Lung microvascular endothelial cell (primary cell): ENCODE data around the gene ZFP36. TPM values are rescaled to one million over a fixed set of nuclear protein-coding genes. Genes with fewer than 3 reads are reported as not detected.
"Not testable (repeated sequence)": the region's sequence is repeated elsewhere in the genome, so short reads cannot be mapped to it uniquely, and the experiment has no call there.

Experiments
- DNase-seq, 2 donors: peaks; one replicate each; pipeline versions ENCODE4 v3.0.0 to v3.0.0-alpha.2; 2010; ENCODE audit warnings: low read depth in 2 of 2
- total RNA-seq: library from RNA; depleted of rRNA; stranded (reverse); fragments of >200 nt; gene quantifications from 2 replicates; pipeline ENCODE4 v1.2.1, GENCODE V29; 2014

ZFP36 gene, protein sequence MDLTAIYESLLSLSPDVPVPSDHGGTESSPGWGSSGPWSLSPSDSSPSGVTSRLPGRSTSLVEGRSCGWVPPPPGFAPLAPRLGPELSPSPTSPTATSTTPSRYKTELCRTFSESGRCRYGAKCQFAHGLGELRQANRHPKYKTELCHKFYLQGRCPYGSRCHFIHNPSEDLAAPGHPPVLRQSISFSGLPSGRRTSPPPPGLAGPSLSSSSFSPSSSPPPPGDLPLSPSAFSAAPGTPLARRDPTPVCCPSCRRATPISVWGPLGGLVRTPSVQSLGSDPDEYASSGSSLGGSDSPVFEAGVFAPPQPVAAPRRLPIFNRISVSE
- 0.44 and 4.0 TPM in 2 replicates for total RNA-seq

DNA sequence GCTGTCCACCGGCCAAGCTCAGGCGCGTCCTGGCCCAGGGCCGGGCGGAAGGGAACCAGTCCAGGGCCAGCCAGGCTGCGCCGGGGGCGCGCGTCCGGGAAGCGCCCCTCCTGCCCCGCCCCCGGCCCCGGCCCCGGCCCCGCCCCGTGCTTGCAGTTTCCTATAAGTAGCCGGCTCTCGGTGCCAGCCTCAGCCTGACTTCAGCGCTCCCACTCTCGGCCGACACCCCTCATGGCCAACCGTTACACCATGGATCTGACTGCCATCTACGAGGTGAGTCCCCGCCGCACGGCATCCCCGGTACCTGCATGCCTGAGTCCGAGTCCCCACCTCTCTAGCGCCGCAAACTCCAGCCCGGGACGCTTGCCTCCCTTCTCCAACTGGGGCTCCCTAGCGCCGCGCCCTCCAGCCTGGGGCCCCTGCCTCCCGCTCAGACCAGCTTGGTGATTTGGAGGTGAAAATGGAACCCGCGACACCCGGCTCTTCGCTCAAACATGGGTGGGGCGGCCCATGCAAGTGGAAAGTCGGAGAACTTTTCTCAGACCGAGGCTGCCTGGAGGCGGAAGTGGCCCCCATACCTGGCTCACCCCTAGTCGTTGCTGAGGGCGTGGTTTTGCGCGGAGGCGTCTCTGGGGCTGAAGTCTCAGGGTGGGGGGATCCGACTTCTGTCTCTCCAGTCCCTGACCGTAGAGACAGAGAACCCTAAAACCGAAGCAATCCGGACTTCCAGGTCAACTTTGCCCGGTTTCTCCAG is at the start of gene ZFP36:
TSS of gene ZFP36 (plus strand) at position 192 of the 754 bp plus-strand sequence. CDS start at position 250, 58 bp downstream.
- peak; percentile 84 to 94 for DNase-seq

DNA sequence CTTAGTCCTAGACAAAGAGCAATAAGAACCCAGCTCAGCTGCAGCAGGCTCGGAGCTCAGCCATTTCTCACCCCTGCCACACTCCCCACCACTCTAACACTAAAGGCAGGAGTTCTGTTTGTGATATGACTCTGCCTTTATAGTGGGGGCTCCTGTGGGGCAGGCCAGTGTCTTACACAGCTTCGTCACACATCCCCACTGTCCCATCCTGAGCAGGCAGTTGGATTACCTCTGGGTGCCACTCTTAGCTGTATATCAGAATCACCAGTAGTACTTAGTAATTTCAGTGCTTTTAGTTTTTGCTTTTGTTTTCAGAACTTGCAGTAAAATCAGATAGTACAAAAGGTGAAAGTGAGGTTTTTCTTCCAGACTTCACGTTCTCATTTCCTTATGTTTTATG is 47.6 kb upstream of the ZFP36 start:
- no peak for DNase-seq

DNA sequence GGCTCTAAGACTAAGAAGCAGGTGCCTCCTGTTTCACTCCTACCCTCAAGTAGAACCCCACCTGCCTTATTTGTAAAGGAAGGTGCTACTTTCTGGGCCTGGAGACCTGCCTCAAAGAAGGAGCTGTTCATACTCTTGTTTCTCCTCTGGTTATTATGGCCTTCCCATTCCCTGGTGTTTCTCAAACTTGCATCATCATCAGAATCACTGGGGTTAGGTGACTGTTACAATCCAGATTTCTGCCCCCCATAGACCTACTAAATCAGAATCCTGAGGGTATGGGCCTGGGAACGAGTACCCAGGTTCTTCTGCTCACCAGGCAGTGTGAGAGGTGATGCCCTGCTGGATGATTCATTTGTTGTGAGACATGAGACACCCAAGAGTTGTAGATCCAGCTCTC is 46.0 kb upstream of the ZFP36 start:
- DNase-seq = no peak

DNA sequence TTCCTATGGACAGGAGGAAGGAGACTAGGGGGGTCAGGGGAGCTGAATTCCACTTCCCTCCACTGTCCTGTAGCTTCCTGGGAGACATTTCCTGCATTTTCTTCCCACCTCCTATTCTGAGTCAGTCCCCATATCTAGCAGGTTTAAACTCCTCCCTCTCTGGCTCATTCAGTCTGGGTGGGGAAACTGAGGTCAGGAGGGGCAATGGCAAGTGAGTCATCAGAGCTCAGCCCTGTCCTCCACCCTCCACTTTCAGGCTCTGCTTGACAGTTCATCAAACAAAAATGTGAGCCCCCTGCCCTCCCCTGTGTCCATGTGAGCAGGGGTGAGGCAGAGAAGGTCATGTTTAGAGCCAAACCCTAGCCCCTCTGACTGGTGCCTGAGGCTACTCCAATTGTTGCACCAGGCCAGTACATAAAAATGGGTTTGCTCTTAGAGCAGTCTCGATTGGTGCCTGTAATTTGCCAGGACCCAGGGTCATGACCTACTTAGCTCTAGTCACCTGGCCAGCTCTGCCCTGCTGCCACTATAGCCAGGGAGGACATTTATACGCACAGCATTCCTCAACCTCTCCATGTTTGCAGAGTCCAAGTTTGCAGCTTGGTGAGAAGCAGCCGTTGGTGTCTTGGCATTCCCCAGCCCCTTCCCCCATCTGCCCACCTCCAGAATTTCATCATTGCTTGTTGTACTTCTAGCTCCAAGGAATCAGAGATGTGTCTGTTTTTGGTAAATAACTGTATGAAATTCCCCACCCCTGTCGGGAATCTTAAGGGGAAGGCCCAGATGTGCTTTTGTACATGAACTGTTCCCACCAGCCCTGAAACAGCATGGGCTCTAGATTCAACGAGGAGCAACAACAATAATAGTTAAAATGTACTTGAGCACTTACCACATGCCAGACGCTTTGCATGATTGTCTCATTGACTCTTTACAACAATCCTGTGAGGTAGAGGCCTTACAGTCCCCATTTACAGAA is 43.7 kb upstream of the ZFP36 start:
- DNase-seq = peak in 1 of 2 donors; percentile 50

DNA sequence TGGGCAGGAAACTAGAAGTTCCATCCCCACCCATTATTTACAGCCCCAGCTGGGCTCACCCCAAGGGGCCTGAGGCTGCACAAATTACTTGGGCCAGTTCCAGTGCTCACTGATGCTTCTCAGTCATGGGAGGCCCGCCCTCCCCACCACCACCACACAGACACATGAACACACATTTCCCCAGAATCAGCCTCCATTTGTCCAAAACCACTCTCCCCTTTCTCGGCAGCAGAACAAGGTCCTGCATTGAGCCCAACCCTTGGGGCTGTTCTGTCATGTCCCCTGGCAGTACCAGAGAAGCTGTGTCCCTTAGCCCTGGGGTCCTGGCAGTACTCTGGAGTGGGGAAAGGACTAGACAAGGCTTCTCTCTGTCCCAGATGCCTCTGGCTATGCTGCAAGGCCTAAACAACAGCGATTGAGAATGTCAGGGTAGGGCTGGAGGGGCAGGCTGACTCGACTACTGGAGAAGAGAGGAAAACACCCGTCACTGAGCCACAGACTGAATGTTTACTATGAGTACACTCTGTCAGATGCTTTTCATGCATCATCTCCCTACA is 42.7 kb upstream of the ZFP36 start:
- peak in 1 of 2 donors; percentile 20 for DNase-seq

DNA sequence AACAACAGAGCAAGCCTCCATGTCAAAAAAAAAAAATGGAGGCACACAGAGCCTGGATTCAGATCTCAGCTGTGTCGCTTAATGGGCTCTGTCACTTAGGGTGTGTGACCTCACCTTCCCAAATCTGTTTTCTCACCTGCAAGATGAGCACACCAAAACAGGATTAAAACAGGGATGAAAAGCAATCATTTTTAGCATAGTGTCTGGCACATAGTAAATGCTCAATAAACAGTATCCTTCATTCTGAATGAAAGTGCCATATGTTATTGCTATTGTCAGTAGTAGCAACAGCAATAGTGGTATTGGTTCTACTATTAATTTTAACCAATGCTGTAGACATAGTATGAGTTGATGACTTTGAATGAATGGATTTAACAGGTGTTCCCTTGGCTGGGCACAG is 41.1 kb upstream of the ZFP36 start:
- no peak for DNase-seq

DNA sequence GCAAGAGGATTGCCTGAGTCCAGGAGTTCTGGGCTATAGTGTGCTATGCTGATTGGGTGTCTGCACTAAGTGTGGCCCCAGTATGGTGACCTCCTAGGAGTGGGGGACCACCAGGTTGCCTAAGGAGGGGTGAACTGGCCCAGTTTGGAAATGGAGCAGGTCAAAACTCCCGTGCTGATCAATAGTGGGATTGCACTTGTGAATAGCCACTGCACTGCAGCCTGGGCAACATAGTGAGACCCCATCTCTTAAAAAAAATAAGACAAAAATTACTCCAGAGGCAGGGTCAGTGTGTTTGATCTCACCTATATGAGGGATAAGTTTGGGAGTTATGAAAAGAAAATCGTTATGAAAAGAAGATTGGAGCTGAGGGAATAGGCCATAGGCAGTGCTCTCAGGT is 37.4 kb upstream of the ZFP36 start:
- no peak for DNase-seq

DNA sequence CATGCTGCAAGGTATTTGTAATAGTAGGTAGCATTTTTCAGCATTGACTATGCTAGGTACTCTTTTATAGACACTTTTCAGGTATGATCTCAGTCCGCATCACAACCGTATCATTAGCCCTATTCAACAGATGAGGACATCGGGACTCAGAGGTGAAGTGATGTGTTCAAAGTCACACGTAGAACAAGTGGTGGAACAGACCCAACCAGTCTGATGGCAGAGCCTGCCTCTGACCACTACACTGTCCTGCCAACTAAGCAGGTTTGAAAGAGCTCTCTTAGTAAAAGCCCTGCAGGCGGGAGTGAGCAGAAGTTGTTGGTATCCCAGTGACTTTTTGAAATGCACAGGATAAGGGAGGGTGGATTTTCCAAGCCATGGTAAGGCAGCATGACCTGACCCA is 35.9 kb upstream of the ZFP36 start:
- no peak for DNase-seq

DNA sequence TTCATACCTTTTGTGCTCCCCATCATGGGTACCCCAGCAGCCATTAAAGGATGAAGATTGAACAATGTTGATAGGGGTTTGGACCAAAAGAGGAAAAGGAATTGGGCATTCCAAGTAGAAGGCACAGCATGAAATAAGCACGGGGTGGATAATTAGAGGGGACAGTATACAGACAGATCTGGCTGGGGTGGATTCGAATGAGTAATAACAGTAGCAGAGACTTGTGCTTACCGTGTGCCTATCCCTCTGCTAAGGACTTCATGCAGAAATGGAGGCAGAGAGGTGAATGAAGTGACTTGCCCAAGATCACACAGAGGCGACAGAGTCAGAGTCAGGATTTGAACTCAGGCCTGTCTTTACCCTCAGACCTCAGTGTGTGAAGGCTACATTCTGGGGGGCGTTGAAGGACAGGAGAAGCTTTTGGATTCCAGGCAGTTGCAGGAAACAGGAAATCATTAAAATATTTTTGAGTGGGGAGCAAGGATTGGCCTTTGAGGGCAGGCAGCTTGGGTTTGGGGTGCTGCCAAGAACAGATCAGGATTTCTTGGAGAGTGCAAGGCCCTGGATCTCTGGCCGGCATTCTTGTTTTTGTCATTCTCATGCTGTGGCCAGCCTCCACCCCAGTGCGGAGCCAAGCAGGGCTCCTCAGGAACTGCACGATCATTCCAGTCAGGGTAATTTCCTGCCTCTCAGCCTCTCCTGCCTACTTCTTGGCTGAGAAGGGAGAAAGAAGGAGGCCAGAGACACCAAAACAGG is 34.4 kb upstream of the ZFP36 start:
- peak in 1 of 2 donors; percentile 87 for DNase-seq

DNA sequence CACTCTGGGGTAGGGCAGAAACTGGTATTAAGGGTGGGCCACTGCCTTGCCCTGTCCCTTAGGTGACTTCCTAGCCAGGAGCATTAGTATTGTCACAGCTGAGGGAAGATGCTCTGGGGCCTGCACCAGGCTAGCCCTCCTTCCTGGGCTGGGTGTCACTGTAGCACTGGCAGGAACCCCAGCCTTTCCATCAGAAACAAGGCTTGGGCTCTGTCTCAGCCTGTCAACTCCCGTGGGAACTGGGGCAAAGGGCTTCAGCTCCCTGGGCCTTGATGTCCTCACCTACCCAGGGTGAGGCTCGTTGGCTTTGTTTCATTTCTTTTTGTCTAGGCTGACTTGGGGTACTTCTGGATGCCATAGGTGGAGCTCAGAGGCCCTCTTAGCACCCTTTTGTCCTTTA is 33.7 kb upstream of the ZFP36 start:
- DNase-seq = peak in 1 of 2 donors; percentile 50

DNA sequence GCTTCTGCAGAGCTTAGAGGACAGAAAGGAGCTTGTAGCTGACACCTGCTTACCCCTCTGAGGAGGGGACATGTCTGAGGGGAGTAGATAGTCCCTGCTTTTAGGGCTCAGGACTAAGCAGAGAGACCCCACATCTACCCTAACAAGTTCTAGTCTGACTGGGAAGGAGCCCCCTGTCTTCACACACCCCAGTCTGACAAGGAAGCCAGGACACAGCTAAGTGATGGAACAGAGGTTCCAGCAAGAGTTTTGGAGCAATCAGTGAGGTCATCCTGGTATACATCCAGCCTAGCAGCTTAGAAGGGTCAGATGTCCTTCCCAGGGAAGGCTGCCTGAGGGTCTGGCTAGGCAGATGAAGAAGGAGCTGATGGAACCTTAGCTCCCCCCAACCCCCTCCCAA is 30.7 kb upstream of the ZFP36 start:
- DNase-seq = no peak

DNA sequence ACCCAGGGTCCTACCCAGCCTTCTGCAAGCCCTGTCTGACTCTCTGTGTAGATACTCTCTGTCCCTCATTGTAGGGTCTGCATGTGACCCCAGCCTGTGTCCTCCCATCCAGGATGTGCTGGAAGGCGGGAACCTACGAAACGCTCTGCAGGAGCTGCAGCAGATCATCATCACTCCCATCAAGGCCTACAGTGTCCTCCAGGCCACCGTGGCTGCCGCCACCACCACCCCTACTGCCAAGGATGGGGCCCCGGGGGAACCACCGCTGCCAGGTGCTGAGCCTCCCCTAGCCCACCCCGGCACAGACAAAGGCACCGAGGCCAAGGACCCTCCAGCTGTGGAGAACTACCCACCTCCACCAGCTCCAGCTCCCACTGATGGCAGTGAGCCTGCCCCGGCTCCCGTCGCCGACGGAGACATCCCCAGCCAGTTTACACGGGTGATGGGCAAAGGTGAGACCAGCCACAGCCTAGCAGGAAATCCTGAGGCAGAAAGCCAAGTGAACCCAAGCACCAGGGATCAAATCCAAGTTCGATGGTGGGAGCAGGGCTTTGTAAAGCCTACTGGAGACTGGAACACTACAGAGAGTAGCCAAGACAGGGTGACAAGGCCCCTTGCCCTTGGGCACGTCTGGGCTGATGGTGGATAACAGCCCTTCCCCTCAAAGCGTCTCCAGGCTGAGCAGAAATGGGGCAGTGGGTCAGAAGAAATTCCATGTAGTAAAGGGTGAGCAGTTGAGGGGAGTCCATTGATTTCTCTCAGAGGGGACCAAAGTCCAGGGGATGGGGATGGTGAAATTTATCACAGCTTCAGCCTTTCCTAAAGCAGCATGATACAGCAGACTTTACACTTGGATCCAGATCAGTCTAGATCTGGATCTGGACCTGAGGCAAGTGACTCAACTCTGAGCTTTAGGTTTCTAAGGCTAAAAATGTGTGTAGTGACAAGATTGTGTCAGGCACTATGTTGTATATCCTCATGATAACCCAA is 29.0 kb upstream of the ZFP36 start:
- no peak for DNase-seq

DNA sequence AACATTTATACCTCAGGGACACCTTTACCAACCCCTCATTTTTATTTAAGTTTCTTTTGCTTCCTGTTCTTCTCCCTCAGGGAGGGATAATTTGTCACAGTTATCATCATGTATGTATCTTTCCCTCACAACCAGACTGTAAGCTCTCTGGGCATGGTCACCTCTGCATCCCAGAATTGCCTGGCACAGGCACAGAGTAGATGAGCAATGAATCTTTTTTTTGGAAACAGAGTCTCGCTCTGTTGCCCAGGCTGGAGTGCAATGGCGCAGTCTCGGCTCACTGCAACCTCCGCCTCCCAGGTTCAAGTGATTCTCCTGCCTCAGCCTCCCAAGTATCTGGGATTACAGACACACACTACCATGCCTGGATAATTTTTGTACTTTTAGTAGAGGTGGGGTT is 27.3 kb upstream of the ZFP36 start:
- not testable (repeated sequence) for DNase-seq

DNA sequence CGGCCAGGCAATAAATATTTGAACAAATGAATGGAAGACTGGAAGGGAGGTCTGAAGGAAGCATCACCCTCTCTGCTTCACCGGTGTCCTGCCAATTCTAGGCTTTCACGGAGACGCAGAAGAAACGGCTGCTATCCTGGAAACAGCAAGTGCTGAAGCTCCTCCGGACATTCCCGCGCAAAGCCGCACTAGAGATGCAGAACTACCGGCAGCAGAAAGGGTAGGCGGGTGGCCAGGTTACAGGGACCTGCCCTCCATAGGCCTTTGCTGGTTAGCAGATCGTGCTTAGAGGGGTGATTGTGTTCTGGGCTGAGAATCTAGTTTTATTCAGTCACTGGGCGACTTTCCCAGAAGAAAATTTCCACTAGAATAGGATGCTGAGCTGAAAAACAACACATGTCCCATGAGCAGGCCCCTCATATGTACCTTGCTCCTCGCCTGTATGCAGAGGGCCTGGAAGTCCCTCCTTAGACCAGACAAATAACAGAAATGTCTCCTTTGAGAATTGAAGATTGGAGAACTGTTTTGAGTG is 26.7 kb upstream of the ZFP36 start:
- DNase-seq = no peak

DNA sequence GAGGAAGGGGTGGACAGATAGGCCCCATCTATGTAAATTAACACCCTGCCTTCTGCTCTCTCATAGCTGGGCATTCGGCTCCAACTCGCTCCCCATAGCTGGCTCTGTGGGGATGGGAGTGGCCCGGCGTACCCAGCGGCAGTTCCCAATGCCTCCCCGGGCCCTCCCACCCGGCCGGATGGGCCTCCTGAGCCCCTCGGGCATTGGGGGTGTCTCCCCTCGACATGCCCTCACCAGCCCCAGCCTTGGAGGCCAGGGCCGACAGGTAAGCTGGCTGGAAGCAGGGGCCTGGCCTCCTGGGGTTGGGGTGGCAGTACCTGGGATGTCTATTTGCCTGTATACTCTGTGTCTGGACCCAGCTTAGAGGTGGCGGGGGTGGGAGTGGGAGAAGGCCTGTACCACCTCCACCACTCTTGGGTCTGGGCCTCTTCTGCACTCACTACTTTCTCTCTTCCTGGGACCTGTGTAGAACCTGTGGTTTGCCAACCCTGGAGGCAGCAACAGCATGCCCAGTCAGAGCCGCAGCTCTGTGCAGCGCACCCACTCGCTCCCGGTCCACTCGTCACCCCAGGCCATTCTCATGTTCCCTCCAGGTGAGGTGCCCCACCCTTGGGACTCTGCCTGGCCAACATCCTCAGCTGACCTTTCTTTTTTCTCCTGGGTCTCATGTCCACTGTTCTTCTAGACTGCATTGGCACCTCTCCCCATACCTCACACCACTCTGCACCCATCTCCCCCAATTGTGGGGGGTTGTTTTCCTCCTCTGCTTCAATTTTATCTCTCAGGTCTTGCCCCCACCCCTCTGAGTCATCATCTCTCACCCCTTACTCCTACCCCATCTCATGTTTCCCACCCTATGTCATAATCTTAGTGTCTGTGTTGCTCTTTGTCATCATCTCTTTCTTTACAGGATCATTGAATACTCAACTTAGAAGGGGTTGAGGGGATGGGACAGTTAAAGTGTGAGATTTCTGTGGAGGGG is 25.8 kb upstream of the ZFP36 start:
- DNase-seq = no peak

DNA sequence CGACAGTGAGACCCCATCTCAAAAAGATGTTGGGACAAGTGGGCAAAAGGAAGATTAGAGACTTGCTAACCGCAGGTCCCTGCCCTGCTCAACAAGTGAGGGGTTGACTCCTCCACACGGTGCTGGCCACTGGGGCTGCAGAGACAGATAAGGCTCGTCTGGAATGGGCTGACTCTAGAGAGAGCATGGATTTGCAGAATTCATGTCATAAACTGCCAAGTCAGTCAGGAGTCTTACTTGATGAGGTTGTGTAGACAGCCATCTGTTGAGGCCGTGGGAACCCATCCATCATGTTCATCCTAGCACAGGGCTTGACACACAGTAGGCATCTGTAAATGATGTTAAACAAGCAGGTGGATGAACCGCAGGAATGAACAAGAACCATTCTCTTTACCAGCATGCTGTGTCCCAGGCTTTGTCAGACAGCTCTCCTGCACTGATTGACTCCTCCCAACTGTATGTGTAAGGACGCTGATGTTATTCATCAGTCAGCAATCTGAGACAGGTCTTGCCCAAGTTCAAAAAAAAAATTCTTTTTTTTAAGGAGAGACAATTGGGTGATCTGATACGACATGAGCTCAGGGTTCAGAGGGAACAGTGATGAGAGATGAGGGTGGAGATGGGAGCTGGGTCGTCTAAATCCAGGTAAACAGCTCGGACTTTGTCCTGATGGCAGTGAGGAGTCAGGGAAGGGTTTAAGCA is 24.6 kb upstream of the ZFP36 start:
- DNase-seq = no peak
